Loucy (cell line): ENCODE data around the gene C17orf107.

ENCODE experiments used
- H2AFZ ChIP-seq: fragments of 200-600 bp; sonication (generic); 2 replicates; pipeline ENCODE4 v1.6.0; 2016; ENCODE audit warnings: antibody characterized with exemption, mild to moderate bottlenecking, low read length, moderate library complexity
- H3F3A ChIP-seq: fragments of 200-600 bp; 2 replicates; pipeline ENCODE4 v1.6.0; 2016; ENCODE audit warnings: antibody characterized with exemption, low read depth, mild to moderate bottlenecking
- H3K27me3 ChIP-seq: fragments of 200-600 bp; sonication (generic); 2 replicates; pipeline ENCODE4 v1.6.1; 2014; ENCODE audit warnings: low read length, mild to moderate bottlenecking; ENCODE audit not compliant: insufficient read depth, poor library complexity, severe bottlenecking
- H3K36me3 ChIP-seq: fragments of 200-600 bp; sonication (generic); 2 replicates; pipeline ENCODE4 v1.6.1; 2016; ENCODE audit warnings: low read length; ENCODE audit not compliant: insufficient read depth
- H3K4me1 ChIP-seq: fragments of 200-600 bp; sonication (generic); 2 replicates; pipeline ENCODE4 v1.5.1; 2014; ENCODE audit warnings: low read length, mild to moderate bottlenecking; ENCODE audit not compliant: insufficient read depth, poor library complexity, severe bottlenecking
- H3K4me2 ChIP-seq: fragments of 200-600 bp; sonication (generic); 2 replicates; pipeline ENCODE4 v1.6.0; 2014; ENCODE audit warnings: antibody characterized with exemption, low read length, low read depth, mild to moderate bottlenecking; ENCODE audit not compliant: poor library complexity, severe bottlenecking
- H3K4me3 ChIP-seq: fragments of 200-600 bp; sonication (generic); 2 replicates; pipeline ENCODE4 v1.5.1; 2014; ENCODE audit warnings: low read length, mild to moderate bottlenecking, mixed read lengths; ENCODE audit not compliant: poor library complexity, severe bottlenecking
- H3K79me2 ChIP-seq: fragments of 200-600 bp; sonication (generic); 2 replicates; pipeline ENCODE4 v1.6.1; 2014; ENCODE audit warnings: low read length; ENCODE audit not compliant: insufficient read depth
- H3K9ac ChIP-seq: fragments of 200-600 bp; sonication (generic); 2 replicates; pipeline ENCODE4 v1.6.0; 2014; ENCODE audit warnings: mild to moderate bottlenecking, low read depth, low read length, moderate library complexity; ENCODE audit not compliant: poor library complexity, severe bottlenecking
- H3K9me2 ChIP-seq: fragments of 200-600 bp; sonication (generic); replicated peaks from 2 replicates; pipeline ENCODE4 v1.6.1; 2016; ENCODE audit warnings: low read depth, low read length, mixed read lengths
- H3K9me3 ChIP-seq: fragments of 200-600 bp; sonication (generic); 2 replicates; pipeline ENCODE4 v1.6.1; 2014; ENCODE audit warnings: mild to moderate bottlenecking, antibody characterized with exemption, low read length, low read depth; ENCODE audit not compliant: insufficient read depth
- H4K20me1 ChIP-seq: fragments of 200-600 bp; sonication (generic); 2 replicates; pipeline ENCODE4 v1.6.0; 2014; ENCODE audit warnings: antibody characterized with exemption, low read length, mild to moderate bottlenecking; ENCODE audit not compliant: insufficient read depth, poor library complexity, severe bottlenecking
- CTCF ChIP-seq: fragments of 200-600 bp; sonication (generic); conservative IDR thresholded peaks from 2 replicates; pipeline ENCODE4 v1.5.1; 2014; ENCODE audit warnings: mild to moderate bottlenecking, antibody characterized with exemption, low read length
- EZH2phosphoT487 ChIP-seq: fragments of 200-600 bp; IDR thresholded peaks from 2 replicates; pipeline ENCODE4 v1.6.1; 2018; ENCODE audit warnings: antibody characterized with exemption, mild to moderate bottlenecking, moderate library complexity, borderline replicate concordance

C17orf107 gene

DNA sequence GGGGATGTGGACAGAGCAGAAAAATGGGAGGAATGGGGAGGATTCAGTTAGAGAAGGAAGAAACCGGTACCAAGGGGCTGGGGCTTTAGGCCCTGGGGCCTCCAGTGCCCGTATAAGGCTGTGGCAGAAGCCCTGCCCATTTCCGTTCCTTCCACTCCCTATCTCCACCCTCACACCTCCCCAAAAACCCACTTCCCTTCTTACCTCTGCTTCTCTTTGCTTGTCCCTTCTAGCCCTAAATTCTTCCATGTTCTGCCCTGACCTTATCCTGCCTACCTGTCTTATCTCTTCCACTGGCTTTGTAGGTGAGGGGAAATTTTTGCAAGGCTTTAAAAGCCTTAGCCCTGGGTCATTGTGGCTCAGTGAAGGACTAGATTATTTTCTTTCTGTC is 44.8 kb downstream of the C17orf107 start:
- H4K20me1 ChIP-seq, result peaks cover 76% of the 10 kb centered on the region
- peaks cover 14% of the 10 kb centered on the region for H3K27me3 ChIP-seq
- H3F3A ChIP-seq, result peaks cover 45% of the 10 kb centered on the region
- H3K4me1 ChIP-seq, result peaks cover 52% of the 10 kb centered on the region
- H3K79me2 ChIP-seq, result peaks cover 84% of the 10 kb centered on the region
- H3K9me2 ChIP-seq, result no peaks in the 10 kb centered on the region
- H3K9ac ChIP-seq, result peak overlapping the region; percentile 99
- no peaks in the 10 kb centered on the region for H3K9me3 ChIP-seq
- peak overlapping the region; percentile 96 for H3K4me2 ChIP-seq
- TF ChIP-seq EZH2phosphoT487 (no peak), CTCF (no peak)
- H3K36me3 ChIP-seq, result peaks cover 47% of the 10 kb centered on the region
- H3K4me3 ChIP-seq, result peak overlapping the region; percentile 90
- no peak overlapping the region for H2AFZ ChIP-seq

DNA sequence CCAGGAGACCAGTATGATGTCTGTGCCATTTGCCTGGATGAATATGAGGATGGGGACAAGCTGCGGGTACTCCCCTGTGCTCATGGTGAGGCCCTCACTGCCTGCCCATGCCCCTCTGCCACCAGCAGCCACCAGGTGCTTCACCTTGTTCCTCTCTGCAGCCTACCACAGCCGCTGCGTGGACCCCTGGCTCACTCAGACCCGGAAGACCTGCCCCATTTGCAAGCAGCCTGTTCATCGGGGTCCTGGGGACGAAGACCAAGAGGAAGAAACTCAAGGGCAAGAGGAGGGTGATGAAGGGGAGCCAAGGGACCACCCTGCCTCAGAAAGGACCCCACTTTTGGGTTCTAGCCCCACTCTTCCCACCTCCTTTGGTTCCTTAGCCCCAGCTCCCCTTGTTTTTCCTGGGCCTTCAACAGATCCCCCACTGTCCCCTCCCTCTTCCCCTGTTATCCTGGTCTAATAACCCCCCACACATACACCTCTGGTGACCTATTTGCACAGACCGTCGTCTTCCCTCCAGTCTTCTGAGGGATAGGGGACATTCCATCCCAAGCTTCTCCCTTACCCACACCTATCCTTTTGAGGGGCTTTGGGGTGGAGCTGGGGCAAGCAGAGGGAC is 45.3 kb downstream of the C17orf107 start:
- Histone ChIP-seq H3K9me2 (no peaks in the 10 kb centered on the region), H4K20me1 (peaks cover 76% of the 10 kb centered on the region), H3K79me2 (peaks cover 80% of the 10 kb centered on the region), H3K4me3 (peak overlapping the region; percentile 90), H2AFZ (no peak overlapping the region), H3K4me2 (peak overlapping the region; percentile 96), H3K9me3 (no peaks in the 10 kb centered on the region), H3K4me1 (peaks cover 52% of the 10 kb centered on the region), H3F3A (peaks cover 49% of the 10 kb centered on the region), H3K9ac (peak overlapping the region; percentile 99), H3K36me3 (peaks cover 47% of the 10 kb centered on the region), H3K27me3 (peaks cover 14% of the 10 kb centered on the region)
- no peak for TF ChIP-seq EZH2phosphoT487
- no peak for TF ChIP-seq CTCF

- Histone ChIP-seq H3K36me3 (peaks cover 47% of the 10 kb centered on the region), H3F3A (peaks cover 49% of the 10 kb centered on the region), H3K9ac (peak overlapping the region; percentile 99), H3K79me2 (peaks cover 83% of the 10 kb centered on the region), H3K9me3 (no peaks in the 10 kb centered on the region), H3K4me2 (peak overlapping the region; percentile 96), H3K4me1 (peaks cover 55% of the 10 kb centered on the region), H3K27me3 (peaks cover 14% of the 10 kb centered on the region), H4K20me1 (peaks cover 76% of the 10 kb centered on the region), H3K4me3 (peak overlapping the region; percentile 90), H3K9me2 (no peaks in the 10 kb centered on the region), H2AFZ (no peak overlapping the region)
- TF ChIP-seq CTCF, result no peak
- TF ChIP-seq EZH2phosphoT487, result no peak
Measured at GRCh38 chr17:4945176-4945943, 46.0 kb downstream of the C17orf107 start.
